GM12873 (cell line): ENCODE measurements around the gene ALK.

ENCODE experiments used
- TF ChIP-seq, protein P1 (sequence below): IDR thresholded peaks from 2 replicates; pipeline ENCODE4 v1.5.1; 2012; ENCODE audit warnings: low read depth, mild to moderate bottlenecking, moderate library complexity, low read length, control low read depth; ENCODE audit not compliant: insufficient read depth; ENCODE audit errors: missing control alignments

ALK gene

DNA sequence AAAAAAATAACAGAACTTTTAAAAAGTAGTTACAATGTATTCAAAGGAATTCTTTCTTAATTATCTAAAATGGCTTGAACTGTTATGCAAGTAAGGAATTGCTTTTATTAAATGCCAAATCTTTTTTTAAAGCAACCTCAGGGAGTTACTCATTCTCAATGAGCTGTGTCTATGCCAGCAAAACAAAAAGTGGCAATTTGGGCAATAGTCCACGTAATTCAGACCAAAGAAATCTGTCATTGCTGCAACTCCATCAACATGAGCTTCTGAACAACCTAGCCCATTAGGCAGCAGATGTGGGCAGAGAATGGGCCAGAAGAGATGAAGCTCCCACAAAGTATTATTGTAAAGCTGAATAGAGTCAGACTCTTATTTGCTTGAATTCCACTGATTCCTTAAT is 118.4 kb downstream of the ALK start:
- TF ChIP-seq, protein P1, sequence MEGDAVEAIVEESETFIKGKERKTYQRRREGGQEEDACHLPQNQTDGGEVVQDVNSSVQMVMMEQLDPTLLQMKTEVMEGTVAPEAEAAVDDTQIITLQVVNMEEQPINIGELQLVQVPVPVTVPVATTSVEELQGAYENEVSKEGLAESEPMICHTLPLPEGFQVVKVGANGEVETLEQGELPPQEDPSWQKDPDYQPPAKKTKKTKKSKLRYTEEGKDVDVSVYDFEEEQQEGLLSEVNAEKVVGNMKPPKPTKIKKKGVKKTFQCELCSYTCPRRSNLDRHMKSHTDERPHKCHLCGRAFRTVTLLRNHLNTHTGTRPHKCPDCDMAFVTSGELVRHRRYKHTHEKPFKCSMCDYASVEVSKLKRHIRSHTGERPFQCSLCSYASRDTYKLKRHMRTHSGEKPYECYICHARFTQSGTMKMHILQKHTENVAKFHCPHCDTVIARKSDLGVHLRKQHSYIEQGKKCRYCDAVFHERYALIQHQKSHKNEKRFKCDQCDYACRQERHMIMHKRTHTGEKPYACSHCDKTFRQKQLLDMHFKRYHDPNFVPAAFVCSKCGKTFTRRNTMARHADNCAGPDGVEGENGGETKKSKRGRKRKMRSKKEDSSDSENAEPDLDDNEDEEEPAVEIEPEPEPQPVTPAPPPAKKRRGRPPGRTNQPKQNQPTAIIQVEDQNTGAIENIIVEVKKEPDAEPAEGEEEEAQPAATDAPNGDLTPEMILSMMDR, result no peak

DNA sequence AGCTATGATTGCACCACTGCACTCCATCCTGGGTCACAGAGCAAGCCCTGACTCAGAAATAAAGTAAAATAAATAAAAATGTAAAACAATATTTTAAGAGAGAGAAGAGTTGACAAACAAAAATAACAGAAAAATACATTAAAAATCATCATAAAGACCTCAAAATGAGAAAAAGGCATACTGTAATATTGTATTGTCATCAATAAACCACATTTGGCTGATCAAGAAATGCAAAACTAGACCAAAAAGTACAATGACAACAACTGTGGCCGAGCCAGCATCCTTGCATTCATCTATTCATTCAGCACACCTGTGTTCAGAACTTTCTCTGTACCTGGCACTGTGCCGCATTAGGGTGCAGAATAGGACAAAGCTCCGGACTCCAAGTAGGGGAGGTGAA is 121.8 kb downstream of the ALK start:
- TF ChIP-seq, protein P1, result no peak

GRCh38 chr2:29797916-29798315 is 123.5 kb downstream of the ALK start:
- TF ChIP-seq, protein P1, result no peak

DNA sequence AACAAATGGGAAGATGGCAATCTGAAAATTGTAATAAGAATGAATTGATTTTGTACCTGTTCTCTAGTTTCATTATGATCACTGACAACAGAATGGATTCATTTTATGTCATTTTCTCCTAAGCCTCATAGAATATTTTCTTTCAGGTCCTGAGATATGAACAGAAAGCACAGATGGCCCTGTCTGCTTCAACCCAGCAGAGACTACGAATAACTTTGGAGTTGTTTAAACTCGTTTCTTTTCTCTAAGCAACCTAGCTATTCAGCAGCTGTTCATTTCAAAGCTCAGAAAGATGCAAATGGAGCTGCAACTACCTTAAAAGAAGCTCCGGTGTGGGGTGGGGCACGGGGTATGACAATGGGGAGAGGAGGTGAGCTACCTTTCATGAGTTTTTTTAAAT is 124.9 kb downstream of the ALK start:
- TF ChIP-seq, protein P1, result no peak

- TF ChIP-seq, protein P1, result no peak
Measured at GRCh38 chr2:29789911-29790485, 131.4 kb downstream of the ALK start.

DNA sequence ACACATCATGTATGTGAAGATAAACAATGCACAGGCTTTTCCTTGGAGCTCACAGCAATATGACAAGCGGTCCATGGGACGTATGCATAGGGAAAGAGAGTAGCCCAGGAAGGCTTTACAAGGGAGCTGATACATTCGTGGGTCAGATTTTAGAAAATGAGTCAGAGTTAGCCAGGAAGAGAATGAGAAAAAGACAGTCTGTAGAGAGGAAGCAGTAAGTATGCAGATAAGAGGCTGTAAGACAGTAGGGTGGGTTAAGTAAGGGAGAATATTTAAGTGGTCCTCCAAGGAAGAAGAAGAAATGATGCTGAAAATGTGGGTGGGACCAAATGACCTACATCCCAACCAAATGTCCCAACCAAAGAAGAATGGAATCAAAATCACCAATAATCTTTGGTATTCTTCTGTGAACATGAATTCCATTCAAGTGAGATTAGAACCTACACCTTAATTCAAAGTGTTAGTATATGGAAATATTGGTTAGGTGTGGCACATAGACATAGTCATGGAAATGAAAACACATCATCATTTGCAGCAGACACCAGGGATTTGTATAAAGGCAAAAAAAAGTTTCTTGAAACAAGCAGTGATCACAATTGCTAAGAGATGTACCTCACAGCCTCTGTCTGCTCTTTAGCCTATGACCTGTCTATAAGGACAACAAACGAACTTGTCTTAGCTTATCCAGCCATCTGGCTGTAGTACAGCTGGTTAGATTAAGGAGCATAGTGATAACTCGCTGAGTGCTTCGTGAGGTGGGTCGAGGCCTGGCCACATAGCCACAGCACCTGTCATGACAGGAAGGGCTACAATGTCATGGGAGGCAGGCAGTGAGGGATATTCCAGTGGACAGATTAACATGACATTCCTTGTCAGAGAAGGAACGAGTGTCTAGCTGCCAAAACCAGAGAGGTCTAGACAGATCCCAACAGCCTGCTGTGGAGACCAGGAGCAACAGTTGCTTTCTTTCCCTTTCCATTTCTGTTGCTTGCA is 133.6 kb downstream of the ALK start:
- TF ChIP-seq, protein P1, result no peak

GRCh38 chr2:29786361-29786760 is 135.0 kb downstream of the ALK start:
- TF ChIP-seq, protein P1, result no peak
